ENCODE data around the gene TEAD1. TPM values are rescaled to one million over a fixed set of nuclear protein-coding genes. Genes with fewer than 3 reads are reported as not detected.

TEAD1 gene
- polyA plus RNA-seq, 1 donor from 2014 or later = 12.2 TPM

- Histone ChIP-seq H4K20me1 (ENCODE audit: insufficient read depth) (no peaks in the 10 kb centered on the region), H3K9ac (ENCODE audit: low read length) (no peak overlapping the region), H3K27me3 (ENCODE audit: insufficient read depth, low read depth, low read length) (no peaks in the 10 kb centered on the region), H3K4me2 (ENCODE audit: low read length) (no peak overlapping the region), H3F3A (ENCODE audit: insufficient read depth, low read length, poor library complexity, severe bottlenecking) (no peaks in the 10 kb centered on the region), H2AFZ (ENCODE audit: low read depth, low read length) (no peak overlapping the region), H3K36me3 (ENCODE audit: insufficient read depth, low read length) (no peaks in the 10 kb centered on the region), H3K4me3 (ENCODE audit: low read length) (no peak overlapping the region), H3K79me2 (replicated peaks; ENCODE audit: insufficient read depth, low read length) (peaks cover 34% of the 10 kb centered on the region), H3K9me2 (ENCODE audit: insufficient read depth, low read length) (no peaks in the 10 kb centered on the region), H3K9me3 (ENCODE audit: low read length) (no peaks in the 10 kb centered on the region), H3K27ac (ENCODE audit: low read length) (no peak overlapping the region)
- TF ChIP-seq EP300 (conservative IDR thresholded peaks at IDR 0.05; ENCODE audit: poor library complexity, severe bottlenecking) = no peak
- no peak for TF ChIP-seq SMC3 (conservative IDR thresholded peaks at IDR 0.05; ENCODE audit: poor library complexity)
- TF ChIP-seq TAF1 (IDR thresholded peaks at IDR 0.05; ENCODE audit: low read depth) = no peak
- TF ChIP-seq EZH2 (IDR thresholded peaks at IDR 0.05; ENCODE audit: borderline replicate concordance, insufficient read depth, low read length, poor library complexity, severe bottlenecking) = no peak
- TF ChIP-seq MXI1 (conservative IDR thresholded peaks at IDR 0.05; ENCODE audit: poor library complexity, severe bottlenecking) = no peak
These were observed 92.8 kb downstream of the TEAD1 start for GRCh38 chr11:12767027-12767426.

GRCh38 chr11:12767577-12767976, 93.4 kb downstream of the TEAD1 start:
- H3K36me3 ChIP-seq (ENCODE audit: insufficient read depth, low read length) = no peaks in the 10 kb centered on the region
- H3K27ac ChIP-seq (ENCODE audit: low read length) = no peak overlapping the region
- H4K20me1 ChIP-seq (ENCODE audit: insufficient read depth) = no peaks in the 10 kb centered on the region
- peaks cover 40% of the 10 kb centered on the region for H3K79me2 ChIP-seq (replicated peaks; ENCODE audit: insufficient read depth, low read length)
- H3F3A ChIP-seq (ENCODE audit: insufficient read depth, low read length, poor library complexity, severe bottlenecking) = no peaks in the 10 kb centered on the region
- no peak overlapping the region for H3K9ac ChIP-seq (ENCODE audit: low read length)
- H2AFZ ChIP-seq (ENCODE audit: low read depth, low read length) = no peak overlapping the region
- H3K4me3 ChIP-seq (ENCODE audit: low read length) = no peak overlapping the region
- no peak overlapping the region for H3K4me2 ChIP-seq (ENCODE audit: low read length)
- H3K9me3 ChIP-seq (ENCODE audit: low read length) = no peaks in the 10 kb centered on the region
- H3K27me3 ChIP-seq (ENCODE audit: insufficient read depth, low read depth, low read length) = no peaks in the 10 kb centered on the region
- TF ChIP-seq SMC3 (conservative IDR thresholded peaks at IDR 0.05; ENCODE audit: poor library complexity) (no peak), CTCF (IDR thresholded peaks at IDR 0.05; ENCODE audit: poor library complexity, severe bottlenecking) (no peak), TAF1 (IDR thresholded peaks at IDR 0.05; ENCODE audit: low read depth) (no peak), MXI1 (conservative IDR thresholded peaks at IDR 0.05; ENCODE audit: poor library complexity, severe bottlenecking) (no peak), EP300 (conservative IDR thresholded peaks at IDR 0.05; ENCODE audit: poor library complexity, severe bottlenecking) (no peak), EZH2 (IDR thresholded peaks at IDR 0.05; ENCODE audit: borderline replicate concordance, insufficient read depth, low read length, poor library complexity, severe bottlenecking) (no peak), RAD21 (conservative IDR thresholded peaks at IDR 0.05) (no peak), POLR2AphosphoS5 (IDR thresholded peaks at IDR 0.05) (no peak), REST (IDR thresholded peaks at IDR 0.05; ENCODE audit: borderline replicate concordance) (no peak)
- no peaks in the 10 kb centered on the region for H3K9me2 ChIP-seq (ENCODE audit: insufficient read depth, low read length)

All from neural cell (in vitro differentiated cells).